ENCODE data around the gene MCRIP1. TPM values are rescaled to one million over a fixed set of nuclear protein-coding genes. Genes with fewer than 3 reads are reported as not detected.

Gene MCRIP1
- total and polyA plus RNA-seq, 2 of the 13 experiments (the other 11 are each of a cell fraction or from before 2014, with no cell fraction given), result 79.7 to 84.9 TPM

DNA sequence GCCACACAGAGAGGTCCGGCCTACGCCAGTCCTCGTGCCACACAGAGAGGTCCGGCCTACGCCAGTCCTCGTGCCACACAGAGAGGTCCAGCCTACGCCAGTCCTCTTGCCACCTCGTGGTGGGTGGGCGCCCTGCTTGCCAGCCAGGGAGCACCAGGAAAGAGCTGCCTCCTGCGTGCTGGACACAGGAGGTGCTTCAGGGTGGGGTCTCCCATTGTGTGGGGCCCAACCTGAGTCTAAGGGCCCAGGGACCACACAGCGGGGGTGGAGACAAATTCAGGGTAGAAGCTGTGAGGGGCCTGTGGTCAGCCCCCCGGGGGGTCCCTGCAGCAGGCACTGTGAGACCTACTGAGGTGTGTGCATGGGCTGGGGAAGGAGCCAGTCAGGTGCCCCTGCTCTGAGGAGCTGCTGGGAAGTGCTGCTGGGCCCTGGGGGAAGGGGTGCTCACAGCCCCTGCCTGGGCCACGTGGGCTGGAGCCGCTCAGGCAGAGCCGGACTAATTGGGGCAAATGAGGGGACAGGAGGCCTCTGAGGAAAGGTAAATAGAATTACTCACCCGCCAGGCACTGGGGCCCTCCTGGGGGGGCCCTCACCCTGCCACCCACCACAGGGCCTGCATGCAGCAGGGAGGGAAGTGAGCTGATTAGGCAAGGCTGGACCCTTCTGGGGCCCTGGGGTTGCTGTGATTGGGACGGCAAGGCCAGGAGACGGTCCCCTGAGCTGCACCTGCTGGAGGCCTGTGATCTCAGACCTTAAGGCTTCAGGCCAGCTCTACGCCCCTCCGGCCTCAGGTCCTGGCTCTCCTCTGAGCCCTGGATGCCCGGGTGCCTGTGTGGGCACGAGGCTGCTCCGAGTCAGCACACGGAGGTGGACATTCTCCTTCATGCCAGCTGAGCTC, 18.1 kb downstream of the MCRIP1 start (continued):
- TF ChIP-seq, protein P1, sequence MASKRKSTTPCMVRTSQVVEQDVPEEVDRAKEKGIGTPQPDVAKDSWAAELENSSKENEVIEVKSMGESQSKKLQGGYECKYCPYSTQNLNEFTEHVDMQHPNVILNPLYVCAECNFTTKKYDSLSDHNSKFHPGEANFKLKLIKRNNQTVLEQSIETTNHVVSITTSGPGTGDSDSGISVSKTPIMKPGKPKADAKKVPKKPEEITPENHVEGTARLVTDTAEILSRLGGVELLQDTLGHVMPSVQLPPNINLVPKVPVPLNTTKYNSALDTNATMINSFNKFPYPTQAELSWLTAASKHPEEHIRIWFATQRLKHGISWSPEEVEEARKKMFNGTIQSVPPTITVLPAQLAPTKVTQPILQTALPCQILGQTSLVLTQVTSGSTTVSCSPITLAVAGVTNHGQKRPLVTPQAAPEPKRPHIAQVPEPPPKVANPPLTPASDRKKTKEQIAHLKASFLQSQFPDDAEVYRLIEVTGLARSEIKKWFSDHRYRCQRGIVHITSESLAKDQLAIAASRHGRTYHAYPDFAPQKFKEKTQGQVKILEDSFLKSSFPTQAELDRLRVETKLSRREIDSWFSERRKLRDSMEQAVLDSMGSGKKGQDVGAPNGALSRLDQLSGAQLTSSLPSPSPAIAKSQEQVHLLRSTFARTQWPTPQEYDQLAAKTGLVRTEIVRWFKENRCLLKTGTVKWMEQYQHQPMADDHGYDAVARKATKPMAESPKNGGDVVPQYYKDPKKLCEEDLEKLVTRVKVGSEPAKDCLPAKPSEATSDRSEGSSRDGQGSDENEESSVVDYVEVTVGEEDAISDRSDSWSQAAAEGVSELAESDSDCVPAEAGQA (IDR thresholded peaks at IDR 0.05; ENCODE audit: low read depth), result no peak
- TF ChIP-seq, protein P1 (CRISPR knock-in tag; IDR thresholded peaks at IDR 0.05; ENCODE audit: borderline replicate concordance), result no peak
- TF ChIP-seq CREM (IDR thresholded peaks at IDR 0.05) (0 out of 2 replicates have a peak, but pooled peaks have one; percentile 36), CREM (CRISPR knock-in tag; IDR thresholded peaks at IDR 0.05) (no peak), ZNF709 (CRISPR knock-in tag; IDR thresholded peaks at IDR 0.05) (no peak), ZNF775 (CRISPR knock-in tag; IDR thresholded peaks at IDR 0.05; ENCODE audit: borderline replicate concordance) (no peak), ZNF607 (CRISPR knock-in tag; IDR thresholded peaks at IDR 0.05; ENCODE audit: borderline replicate concordance) (peak; percentile 65; the same call in 1 of the 2 replicates), ZSCAN9 (CRISPR knock-in tag; IDR thresholded peaks at IDR 0.05; ENCODE audit: borderline replicate concordance) (0 out of 2 replicates have a peak, but pooled peaks have one; percentile 73), PITX1 (CRISPR knock-in tag; IDR thresholded peaks at IDR 0.05) (no peak), SMC3 (IDR thresholded peaks at IDR 0.05; ENCODE audit: low read length) (no peak), ZNF251 (CRISPR knock-in tag; IDR thresholded peaks at IDR 0.05) (no peak)
- TF ChIP-seq, protein P2, sequence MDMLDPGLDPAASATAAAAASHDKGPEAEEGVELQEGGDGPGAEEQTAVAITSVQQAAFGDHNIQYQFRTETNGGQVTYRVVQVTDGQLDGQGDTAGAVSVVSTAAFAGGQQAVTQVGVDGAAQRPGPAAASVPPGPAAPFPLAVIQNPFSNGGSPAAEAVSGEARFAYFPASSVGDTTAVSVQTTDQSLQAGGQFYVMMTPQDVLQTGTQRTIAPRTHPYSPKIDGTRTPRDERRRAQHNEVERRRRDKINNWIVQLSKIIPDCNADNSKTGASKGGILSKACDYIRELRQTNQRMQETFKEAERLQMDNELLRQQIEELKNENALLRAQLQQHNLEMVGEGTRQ (IDR thresholded peaks at IDR 0.05; ENCODE audit: low read depth, low read length), result peak; percentile 41; the same call in 1 of the 2 replicates
- TF ChIP-seq, protein P2 (CRISPR knock-in tag; IDR thresholded peaks at IDR 0.05; ENCODE audit: borderline replicate concordance), result peak; percentile 71; the same call in 1 of the 2 replicates
- TF ChIP-seq, protein P3, sequence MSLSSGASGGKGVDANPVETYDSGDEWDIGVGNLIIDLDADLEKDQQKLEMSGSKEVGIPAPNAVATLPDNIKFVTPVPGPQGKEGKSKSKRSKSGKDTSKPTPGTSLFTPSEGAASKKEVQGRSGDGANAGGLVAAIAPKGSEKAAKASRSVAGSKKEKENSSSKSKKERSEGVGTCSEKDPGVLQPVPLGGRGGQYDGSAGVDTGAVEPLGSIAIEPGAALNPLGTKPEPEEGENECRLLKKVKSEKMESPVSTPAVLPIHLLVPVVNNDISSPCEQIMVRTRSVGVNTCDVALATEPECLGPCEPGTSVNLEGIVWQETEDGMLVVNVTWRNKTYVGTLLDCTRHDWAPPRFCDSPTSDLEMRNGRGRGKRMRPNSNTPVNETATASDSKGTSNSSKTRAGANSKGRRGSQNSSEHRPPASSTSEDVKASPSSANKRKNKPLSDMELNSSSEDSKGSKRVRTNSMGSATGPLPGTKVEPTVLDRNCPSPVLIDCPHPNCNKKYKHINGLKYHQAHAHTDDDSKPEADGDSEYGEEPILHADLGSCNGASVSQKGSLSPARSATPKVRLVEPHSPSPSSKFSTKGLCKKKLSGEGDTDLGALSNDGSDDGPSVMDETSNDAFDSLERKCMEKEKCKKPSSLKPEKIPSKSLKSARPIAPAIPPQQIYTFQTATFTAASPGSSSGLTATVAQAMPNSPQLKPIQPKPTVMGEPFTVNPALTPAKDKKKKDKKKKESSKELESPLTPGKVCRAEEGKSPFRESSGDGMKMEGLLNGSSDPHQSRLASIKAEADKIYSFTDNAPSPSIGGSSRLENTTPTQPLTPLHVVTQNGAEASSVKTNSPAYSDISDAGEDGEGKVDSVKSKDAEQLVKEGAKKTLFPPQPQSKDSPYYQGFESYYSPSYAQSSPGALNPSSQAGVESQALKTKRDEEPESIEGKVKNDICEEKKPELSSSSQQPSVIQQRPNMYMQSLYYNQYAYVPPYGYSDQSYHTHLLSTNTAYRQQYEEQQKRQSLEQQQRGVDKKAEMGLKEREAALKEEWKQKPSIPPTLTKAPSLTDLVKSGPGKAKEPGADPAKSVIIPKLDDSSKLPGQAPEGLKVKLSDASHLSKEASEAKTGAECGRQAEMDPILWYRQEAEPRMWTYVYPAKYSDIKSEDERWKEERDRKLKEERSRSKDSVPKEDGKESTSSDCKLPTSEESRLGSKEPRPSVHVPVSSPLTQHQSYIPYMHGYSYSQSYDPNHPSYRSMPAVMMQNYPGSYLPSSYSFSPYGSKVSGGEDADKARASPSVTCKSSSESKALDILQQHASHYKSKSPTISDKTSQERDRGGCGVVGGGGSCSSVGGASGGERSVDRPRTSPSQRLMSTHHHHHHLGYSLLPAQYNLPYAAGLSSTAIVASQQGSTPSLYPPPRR (CRISPR knock-in tag; IDR thresholded peaks at IDR 0.05; ENCODE audit: borderline replicate concordance), result peak; percentile 71; the same call in 1 of the 2 replicates
